GM18861 (cell line): Measurements from ENCODE around the gene PPP6R3.
"Not testable (repeated sequence)": the region's sequence is repeated elsewhere in the genome, so short reads cannot be mapped to it uniquely, and the experiment has no call there.

Source experiments
- ATAC-seq: cut with Tn5 transposase; IDR thresholded peaks from one replicate; pipeline ENCODE4 v1.9.1; 2021; ENCODE audit not compliant: unreplicated experiment

PPP6R3 gene

DNA sequence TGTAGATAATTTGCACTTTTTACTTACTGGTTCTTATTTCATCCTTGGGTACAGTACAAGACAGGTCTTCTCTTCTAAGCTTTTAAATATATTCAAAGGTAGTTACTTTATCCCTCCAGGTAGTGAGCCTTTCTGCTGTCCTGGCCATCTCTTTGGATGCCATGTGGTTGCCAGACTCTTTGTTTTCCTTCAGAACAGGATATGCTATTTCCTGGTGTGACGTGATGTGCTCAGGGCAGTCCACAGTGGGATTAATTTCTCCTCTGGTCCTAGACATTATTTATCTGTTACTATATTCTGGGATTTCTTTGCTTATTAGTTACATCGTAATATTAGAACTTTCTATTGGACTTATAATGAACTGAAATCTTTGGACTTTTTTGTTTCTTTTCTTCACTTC is 63.7 kb downstream of the PPP6R3 start:
- no peak for ATAC-seq

DNA sequence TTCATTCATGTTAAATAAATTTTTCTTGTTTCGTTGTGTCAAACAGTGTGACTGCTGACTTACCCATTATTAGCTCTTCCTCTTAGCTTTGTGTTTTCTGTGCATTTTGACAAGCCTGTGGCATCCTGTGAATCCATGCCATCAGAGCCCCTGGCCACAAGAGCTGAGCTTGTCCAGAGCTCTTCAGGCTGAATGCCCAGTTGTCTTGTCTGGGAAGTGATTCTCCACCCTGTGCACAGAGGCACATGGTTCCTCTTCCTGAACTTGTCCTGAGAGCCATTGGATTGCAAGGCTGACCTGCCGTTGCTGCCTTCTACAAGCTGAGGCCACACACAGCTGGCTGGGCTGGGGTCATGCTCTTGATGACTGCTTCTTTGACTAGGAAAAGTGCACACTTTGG is 64.1 kb downstream of the PPP6R3 start:
- no peak for ATAC-seq

DNA sequence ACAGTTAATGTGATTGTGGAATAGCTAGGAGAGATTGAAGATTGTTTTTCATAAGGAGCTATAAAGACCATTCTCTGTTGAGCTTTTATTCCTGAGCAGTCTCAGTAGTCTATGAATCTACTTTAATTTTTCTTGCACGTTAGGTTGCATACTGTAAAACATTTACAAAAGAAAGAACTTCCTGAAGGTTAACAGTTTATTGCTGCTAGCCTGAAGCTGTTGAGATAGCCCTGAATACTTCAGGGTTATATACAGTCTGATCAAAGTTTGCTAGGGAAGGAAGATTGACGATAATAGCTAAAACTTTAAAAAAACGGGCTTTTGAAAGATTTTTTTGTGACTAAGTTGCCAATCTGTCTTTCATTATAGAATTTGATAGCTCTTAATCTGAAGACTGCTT is 64.8 kb downstream of the PPP6R3 start:
- no peak for ATAC-seq

DNA sequence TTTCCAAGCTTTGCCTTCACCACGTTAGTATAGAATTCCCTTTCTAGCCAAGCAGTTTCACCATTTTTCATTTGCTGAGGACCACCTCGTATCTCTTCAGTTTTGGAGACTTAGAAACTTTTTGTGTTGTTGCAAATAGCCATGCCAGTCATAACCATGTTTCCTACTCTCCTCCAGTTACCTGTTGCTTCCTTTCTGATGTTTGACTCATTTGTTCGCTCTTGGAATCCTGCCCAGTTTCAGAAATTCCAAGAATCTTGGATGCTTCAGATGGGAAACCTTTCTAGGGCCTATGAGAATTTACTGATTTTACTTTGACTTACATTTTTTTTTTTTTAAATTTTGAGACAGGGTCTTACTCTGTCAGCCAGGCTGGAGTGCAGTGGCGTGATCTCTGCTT is 65.4 kb downstream of the PPP6R3 start:
- ATAC-seq = no peak

DNA sequence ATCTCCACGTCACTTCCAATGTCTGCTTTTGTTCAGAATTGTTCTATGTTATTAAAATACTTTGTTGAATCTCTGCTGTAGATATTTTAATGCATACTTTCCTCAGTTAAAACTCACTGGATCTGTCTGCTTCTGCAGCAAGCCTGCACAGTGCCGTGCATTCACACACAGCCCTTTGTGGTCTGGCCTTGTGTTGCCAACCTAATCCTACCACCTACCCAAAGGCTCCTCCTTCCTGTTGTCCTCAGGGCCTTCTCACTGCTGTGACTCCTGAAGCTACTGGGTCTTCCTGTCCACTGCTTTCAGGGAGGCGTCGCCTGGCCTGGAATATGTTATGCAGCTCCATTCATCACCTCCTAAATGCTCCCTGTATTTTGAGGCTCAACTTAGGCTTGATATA is 67.0 kb downstream of the PPP6R3 start:
- no peak for ATAC-seq

DNA sequence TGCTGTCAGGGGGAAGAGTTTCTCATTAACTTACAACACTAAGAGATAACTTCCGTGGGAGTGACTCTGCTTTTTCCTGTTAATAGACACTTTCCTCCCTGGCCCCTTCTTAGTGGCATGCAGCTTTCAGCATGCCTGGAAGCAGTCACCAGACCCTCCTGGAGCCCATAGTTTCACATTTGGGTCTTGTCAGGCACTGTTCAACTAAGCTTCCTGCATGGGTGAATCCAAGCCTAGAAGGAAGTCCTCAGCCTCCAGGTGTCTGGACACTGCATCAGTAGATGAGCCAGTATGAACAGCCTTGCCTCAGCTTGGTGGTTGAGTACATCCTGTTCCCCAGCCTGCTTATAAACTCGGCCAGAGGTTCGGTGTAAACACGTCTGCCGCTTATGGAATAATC is 68.1 kb downstream of the PPP6R3 start:
- no peak for ATAC-seq

DNA sequence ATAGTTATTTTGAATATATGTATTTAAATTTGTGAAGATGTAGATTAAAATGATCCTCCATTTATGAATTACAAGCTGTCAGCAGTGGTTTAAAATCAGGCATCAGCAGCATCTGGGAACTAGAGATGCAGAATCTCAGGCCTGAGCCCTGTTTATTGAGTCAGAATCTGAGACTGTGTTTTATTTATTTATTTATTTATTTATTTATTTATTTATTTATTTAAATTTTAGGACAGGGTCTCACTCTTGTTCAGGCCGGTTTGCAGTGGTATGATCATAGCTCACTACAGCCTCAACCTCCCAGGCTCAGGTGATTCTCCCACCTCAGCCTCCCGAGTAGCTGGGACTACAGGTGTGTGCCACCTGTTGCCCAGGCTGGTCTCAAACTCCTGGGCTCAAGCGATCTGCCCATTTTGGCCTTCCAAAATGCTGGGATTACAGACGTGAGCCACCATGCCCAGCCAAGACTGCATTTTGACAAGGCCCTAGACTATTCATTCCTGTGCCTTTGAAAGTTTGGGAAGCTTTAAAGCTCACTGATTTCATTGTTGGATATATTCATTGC is 70.7 kb downstream of the PPP6R3 start:
- ATAC-seq = no peak

DNA sequence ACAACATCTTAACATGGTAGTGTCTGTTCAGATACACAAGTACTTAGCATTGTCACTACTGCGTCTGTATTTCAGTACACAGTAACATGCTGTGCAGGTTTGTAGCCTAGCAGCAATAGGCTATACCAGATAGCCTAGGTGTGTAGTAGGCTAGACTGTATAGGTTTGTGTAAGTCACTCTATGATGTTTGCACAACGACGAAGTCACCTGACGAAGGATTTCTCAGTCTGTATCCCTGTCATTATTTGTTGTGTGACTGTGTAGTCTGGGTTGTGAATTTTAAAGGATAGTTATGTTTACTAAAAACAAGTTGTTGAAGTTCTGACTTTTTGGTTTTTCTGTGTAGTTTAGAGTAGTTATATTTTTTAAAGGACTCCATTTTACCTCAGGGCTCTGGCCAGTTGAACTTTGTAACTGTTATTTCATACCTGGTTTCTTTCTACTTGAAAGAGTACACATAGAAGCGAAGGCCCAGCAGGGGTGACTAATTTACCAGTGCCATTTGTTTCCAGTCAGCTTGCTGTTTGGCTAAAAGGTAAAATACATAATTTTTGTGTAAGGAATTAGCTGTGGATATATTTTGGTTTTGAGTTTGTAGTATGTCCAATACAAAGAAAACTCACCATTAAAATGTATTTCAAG is 72.3 kb downstream of the PPP6R3 start:
- no peak for ATAC-seq

DNA sequence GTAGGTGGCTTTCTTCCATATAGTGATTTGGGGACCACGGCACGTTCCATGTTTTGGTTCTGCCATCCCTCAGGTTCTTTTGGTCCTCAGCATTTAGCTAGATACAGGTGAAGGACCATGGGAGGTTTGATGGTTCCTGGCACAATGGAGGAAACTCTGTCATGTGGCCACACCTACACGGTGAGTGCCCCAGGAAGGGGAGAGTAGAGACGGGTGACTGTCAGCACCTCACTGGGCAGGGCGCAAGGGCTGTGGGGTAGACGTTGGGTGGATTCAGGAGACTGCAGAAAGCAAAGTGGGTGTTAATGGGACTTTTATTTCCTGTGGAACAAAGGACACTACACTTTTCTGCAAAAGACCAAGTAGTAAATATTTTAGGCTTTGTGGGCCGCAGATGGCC is 73.4 kb downstream of the PPP6R3 start:
- no peak for ATAC-seq

DNA sequence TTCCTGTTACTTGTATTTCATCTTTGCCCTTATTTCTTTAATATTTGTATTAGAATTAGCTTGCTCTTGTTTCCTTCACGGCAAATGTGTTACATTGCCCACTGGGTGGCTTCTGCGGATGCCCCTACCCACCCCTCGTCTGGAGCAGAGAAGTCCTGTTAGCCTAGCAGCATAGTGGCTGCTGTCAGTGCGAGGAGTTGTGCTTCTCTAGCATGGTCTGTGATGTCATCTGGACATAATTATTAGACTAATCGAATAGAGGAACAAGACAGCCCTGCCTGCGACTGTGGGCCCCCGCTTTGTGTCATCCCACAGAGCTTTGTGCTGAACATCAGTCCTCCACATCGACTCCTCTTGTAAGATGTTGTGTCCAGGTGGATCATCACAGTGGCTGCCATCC is 74.5 kb downstream of the PPP6R3 start:
- ATAC-seq = no peak

DNA sequence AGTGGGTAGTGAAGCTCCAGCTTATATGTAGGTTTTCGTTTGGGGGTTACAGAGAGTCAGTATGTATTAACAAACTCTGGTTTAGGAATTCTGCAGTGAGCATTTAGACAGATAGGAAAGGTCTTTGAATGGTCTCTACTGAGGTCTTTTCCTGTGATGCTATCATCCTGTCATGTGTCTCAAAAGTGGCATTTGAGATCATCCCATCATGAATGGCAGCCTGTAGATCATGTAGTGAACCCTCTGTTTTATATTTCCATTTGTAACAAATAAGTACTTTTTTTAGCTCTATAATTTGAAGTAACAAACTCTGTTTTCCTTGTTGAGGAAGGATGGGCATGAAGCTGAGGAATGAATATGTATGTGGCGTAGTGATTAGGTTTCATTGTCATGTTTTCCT is 76.2 kb downstream of the PPP6R3 start:
- no peak for ATAC-seq

DNA sequence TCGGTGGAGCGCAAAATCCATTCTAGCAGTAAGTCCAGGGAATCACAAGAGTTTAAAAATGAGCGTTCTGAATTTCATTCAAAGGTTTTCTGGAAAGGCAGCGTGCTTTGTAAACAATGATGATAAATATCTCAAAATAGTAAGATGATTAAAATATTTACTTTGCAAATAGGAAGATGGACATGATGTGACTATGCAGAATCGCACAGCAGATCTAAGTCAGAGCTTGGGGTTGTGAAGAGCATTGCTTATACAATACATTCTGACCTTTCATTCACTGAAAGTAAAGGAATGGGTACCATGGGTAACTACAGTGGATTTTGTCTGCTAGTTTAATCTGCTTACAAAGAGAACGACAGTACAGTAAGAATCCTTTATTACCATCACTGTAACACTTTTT is 77.5 kb downstream of the PPP6R3 start:
- ATAC-seq = no peak

DNA sequence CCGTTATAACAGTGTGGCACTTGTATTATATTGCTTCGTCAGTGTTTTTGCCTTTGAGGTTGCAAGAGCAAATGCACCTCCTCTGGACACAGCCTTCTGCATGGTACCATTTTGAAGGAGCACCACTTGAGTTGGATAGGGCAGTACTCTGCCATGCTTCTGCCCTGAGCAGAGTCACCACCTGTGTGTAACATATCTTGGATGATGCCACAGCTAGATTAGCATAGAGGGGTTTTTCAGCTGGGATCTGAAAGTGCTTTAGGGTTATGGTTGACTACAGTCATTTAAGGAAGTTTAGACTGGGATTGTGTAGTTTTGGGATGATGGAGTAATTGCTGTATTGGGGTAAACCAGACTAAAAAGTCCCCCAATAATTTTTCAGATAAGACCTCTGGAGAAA is 78.8 kb downstream of the PPP6R3 start:
- ATAC-seq = no peak

DNA sequence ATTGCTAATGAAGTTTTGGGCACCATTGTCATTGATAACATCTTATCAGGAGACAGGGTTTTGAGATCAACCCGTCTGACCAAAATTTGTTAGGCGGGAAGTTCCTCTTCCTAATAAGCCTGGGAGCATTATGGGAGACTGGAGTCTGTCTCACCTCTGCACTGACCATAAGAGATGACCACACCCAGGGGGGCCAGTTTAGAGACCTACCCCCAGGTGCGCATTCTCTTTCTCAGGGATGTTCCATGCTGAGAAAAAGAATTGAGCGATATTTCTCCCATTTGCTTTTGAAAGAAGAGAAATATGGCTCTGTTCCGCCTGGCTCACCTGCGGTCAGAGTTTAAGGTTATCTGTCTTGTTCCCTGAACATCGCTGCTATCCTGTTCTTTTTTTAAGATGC is 80.0 kb downstream of the PPP6R3 start:
- not testable (repeated sequence) for ATAC-seq

DNA sequence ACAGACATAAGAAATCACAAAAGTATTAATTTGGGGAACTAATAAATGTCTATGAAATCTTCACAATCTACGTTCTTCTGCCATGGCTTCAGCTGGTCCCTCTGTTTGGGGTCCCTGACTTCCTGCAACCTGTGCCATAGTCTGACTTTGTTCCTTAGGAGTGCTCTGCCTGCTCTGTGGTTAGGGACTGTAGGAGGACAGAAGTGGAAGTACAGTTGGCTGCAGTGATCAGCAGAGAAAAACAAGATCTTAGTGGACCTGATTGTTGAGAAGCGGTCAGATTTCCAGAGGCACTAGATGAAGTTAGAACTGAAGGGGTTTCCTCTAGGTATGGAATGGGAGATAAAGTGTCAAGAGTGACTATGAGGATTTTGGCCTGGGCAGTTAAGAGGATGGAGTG is 80.6 kb downstream of the PPP6R3 start:
- ATAC-seq = no peak

DNA sequence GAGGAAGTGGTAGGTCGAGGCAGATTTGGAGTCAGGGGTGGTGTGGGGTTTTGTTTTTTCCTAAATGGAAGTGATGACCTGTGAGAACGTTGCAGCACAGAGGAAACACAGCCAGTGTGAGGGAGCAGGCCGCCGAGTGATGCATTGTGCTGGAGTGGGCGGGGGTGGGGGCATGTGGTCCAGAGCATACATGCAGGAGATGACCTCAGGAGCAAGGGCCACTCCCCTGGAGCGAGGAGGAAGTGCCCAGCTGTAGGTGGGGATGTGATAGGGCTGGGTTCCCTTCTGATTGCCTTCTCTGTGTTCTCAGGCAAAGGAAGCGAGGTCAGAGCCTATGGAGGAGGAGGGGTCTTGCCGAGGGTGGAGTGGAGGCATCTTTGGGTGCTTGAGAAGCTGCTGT is 81.4 kb downstream of the PPP6R3 start:
- ATAC-seq = no peak

DNA sequence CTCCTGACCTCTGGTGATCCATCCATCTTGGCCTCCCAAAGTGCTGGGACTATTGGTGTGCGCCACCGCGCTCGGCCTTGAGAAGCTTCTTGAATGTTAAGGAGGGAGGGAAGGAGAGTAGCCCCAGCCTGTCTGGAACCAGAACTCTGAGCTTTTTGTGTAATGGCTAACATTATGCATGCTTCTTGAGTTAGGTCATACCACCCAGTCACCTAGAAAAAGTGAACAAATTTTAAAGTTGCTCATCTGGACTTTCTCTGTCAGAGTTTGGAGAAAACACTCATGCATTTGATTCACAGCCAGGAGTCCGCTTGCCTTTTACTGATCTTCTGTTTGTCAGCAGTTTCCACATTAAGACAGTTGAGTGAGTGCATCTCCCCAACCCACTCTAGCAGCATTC is 82.1 kb downstream of the PPP6R3 start:
- no peak for ATAC-seq

DNA sequence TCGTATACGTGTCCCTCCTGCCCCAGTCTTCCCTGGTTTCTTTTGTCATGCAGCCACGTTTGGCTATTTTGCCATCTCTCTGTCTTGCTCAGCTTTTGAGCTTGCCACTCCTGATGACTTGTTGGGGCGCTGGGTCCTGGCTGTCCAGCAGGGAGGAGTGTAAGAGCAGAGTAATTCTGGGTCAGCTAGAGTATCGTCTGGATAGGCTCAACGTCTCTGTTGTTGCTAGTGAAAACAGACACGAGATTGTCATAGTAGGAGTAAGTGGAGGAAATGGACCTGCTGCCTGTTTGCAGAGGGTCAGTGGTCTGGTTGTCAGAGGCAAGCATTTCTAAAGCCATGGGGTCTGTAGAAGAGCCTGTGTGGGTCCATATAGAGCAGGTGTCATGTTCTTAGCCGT is 83.0 kb downstream of the PPP6R3 start:
- no peak for ATAC-seq

DNA sequence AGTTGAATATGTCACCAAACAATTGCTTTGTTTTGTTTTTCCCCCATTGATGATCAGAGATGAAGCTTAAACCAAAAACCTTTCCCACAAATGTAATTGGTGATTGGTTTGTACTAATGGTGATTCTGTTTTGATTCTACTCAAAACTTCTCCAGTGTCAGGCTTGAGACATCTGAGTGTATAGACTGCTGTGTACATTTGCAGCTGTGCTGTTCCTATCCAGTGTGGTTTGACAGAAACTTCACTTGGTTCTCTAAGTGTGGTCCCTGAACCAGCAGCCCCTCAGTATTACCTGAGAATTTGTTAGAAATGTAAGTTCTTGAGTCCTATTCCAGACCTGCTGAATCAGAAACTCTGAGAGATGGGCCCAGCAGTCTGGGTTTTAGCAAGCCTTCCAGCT is 84.8 kb downstream of the PPP6R3 start:
- ATAC-seq = no peak

DNA sequence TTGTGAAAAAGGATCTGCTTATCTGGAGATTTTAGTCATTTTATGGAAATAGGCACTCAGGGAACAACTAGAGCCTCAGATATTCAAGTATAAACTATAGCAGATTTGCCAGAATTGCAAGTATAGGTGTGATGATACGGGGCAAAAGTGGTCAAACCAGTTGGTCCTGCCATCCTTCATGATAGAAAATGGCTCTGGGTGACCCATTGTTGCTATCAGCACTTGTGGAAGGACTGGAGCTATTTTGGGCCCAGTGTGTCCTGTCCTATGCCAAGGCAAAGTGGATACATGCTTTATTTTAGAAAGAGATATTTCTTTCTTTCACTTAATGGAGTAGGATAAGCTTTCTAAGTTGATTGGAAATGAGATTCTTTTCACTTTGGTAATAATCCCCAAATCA is 85.2 kb downstream of the PPP6R3 start:
- no peak for ATAC-seq

DNA sequence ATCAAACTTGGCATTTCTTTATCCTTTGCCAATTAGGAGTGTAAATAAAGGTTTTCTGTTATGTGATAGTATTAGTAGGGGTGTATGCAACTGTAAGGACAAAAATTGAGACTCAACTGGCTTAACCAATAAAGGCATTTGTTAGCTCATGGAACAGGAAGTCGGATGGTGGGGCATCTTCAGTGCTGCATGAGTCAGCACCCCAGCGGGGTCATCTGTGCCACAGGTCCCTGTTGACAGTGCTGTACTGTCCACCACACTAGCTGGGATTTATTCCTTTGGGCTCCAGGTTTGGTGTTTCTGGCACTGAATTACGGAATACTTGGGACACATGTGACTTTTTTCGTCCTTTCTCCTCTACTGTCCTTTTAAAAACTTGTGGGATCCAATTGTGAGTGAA is 86.0 kb downstream of the PPP6R3 start:
- ATAC-seq = no peak

DNA sequence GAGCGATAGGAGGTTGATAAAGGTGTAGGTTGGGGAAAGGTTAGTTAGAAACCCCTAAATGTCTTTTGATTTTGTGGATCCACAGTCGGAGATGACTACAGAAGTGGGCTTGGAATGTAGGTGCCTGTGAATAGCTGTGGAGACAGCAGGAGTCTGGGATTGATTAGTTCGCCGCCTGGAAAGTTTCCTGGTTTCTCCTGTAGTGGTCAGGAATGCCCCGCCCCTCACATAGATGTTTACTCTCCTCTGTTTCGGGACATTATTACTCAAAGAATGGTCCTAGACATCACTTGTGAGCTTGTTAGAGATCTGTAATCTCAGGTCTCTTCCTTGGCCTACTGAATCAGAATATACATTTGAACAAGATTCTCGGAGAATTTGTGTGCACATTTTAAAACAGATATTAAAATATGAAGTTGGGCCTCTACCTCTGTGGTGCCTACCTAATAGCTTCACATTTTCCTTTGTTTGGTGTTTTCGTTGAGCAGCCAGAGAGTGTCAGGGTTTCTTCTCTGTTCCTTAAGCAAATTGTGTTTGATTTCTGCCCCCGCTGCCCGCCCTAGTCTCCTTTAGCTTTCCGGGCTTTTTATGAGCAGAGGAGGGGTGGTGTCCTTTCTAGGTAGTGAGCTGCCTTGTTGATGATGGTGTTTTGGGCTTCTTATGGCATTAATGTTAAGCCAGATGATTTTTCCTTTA is 89.4 kb downstream of the PPP6R3 start:
- ATAC-seq = no peak

DNA sequence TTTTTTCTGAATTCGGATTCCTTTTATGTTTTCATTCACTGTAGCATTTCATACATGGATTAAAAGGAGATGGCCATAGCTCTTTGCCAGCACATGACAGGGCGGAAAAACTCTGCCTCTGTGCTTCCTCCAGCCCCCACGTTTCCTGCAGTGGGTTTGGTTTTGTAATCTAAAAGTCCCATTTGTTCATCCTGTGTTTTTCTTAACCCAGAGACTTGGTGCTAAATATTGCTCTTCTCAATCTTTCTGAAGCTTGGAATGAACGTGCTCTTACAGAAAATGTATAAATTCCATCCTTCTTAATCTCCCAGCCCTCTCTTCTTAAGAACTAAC is 89.9 kb downstream of the PPP6R3 start:
- no peak for ATAC-seq
